GM10248 (cell line): ENCODE measurements around the gene FER.
"Not testable (repeated sequence)": the region's sequence is repeated elsewhere in the genome, so short reads cannot be mapped to it uniquely, and the experiment has no call there.

ENCODE experiments used
- CTCF ChIA-PET: fragments of 300-600 bp; sonication (Branson Sonifier 250); formaldehyde crosslinking; extraction: SDS; loops from one replicate; lab custom pipeline; 2021; ENCODE audit warnings: antibody characterized with exemption; lab: Yijun Ruan, JAX
- POLR2A ChIA-PET: fragments of 350-650 bp; sonication (Branson Sonifier 250); formaldehyde crosslinking; extraction: SDS; loops from one replicate; lab custom pipeline; 2020; ENCODE audit warnings: antibody characterized with exemption; lab: Yijun Ruan, JAX
- DNase-seq: peaks from one replicate; pipeline ENCODE4 v3.0.0; 2012; ENCODE audit errors: extremely low spot score
- TF ChIP-seq, protein P1 (sequence below): IDR thresholded peaks from 2 replicates; pipeline ENCODE4 v1.5.1; 2012; ENCODE audit warnings: mild to moderate bottlenecking, low read depth; ENCODE audit errors: extremely low read depth, missing control alignments, control extremely low read depth

Gene FER

GRCh38 chr5:108753331-108753730 lies 5.6 kb downstream of the FER start:
- POLR2A ChIA-PET: no interaction called here
- DNase-seq: no peak
- CTCF ChIA-PET: interaction anchor here (0.6 to 1.1 kb wide), 2 partner anchors 11 to 16 kb away, joined by 3 read pairs; no protein-coding TSS in a partner anchor
- TF ChIP-seq, protein P1, sequence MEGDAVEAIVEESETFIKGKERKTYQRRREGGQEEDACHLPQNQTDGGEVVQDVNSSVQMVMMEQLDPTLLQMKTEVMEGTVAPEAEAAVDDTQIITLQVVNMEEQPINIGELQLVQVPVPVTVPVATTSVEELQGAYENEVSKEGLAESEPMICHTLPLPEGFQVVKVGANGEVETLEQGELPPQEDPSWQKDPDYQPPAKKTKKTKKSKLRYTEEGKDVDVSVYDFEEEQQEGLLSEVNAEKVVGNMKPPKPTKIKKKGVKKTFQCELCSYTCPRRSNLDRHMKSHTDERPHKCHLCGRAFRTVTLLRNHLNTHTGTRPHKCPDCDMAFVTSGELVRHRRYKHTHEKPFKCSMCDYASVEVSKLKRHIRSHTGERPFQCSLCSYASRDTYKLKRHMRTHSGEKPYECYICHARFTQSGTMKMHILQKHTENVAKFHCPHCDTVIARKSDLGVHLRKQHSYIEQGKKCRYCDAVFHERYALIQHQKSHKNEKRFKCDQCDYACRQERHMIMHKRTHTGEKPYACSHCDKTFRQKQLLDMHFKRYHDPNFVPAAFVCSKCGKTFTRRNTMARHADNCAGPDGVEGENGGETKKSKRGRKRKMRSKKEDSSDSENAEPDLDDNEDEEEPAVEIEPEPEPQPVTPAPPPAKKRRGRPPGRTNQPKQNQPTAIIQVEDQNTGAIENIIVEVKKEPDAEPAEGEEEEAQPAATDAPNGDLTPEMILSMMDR: no peak

- no peak for DNase-seq
- POLR2A ChIA-PET: no interaction called here
- TF ChIP-seq, protein P1: no peak
- CTCF ChIA-PET: no interaction called here
Observed at GRCh38 chr5:108753877-108754276, 6.2 kb downstream of the FER start.

DNA sequence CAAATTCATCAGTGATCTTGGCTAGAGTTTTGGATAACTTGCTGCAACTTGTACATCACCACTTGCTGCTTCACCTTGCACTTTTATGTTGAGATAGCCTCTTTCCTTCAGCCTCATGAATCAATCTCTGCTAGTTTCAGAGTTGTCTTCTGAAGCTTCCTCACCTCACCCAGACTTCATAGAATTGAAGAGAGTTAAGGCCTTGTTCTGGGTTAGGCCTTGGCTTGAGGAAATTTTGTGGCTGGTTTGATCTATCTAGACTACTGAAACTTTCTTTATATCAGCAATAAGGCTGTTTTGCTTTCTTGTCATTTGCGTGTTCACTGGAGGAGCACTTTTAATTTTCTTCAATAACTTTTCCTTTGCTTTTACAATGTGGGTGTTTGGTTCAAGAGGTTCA lies 12.8 kb downstream of the FER start:
- ChIA-PET CTCF (interaction anchor here (0.7 to 2.1 kb wide), 4 partner anchors 9 to 33 kb away, joined by 3 to 8 read pairs (median 4); partner anchors contain the start of gene FER), POLR2A (no interaction called here)
- TF ChIP-seq, protein P1: no peak
- no peak for DNase-seq

GRCh38 chr5:108762660-108763059 lies 15.0 kb downstream of the FER start:
- POLR2A ChIA-PET: no interaction called here
- CTCF ChIA-PET: interaction anchor here (1.0 to 2.7 kb wide), 5 partner anchors 8 to 253 kb away, joined by 3 to 9 read pairs (median 3); no protein-coding TSS in a partner anchor
- TF ChIP-seq, protein P1: no peak
- DNase-seq: no peak

- CTCF ChIA-PET: interaction anchor here (1.5 to 2.7 kb wide), 4 partner anchors 10 to 253 kb away, joined by 3 to 9 read pairs (median 3); no protein-coding TSS in a partner anchor
- no peak for DNase-seq
- TF ChIP-seq, protein P1: no peak
- POLR2A ChIA-PET: no interaction called here
Observed at GRCh38 chr5:108763222-108763916, 15.7 kb downstream of the FER start.

- ChIA-PET POLR2A (no interaction called here), CTCF (interaction anchor here (0.8 kb wide), 1 partner anchor 29 kb away, joined by 3 read pairs; no protein-coding TSS in a partner anchor)
- TF ChIP-seq, protein P1: no peak
- DNase-seq: no peak
Observed at GRCh38 chr5:108765647-108766046, 17.9 kb downstream of the FER start.

DNA sequence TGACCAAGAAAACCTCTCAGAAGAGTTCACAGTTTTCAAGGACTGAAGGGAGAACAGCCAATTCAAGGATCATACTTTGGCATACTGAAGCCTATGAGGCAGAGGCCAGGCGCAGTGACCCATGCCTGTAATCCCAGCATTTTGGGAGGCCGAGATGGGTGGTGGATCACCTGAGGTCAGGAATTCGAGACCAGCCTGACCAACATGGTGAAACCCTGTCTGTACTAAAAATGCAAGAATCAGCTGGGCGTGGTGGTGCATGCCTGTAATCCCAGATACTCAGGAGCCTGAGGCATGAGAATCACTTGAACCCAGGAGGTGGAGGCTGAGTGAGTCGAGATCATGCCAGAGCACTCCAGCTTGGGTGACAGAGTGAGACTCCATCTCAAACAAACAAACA lies 19.2 kb downstream of the FER start:
- DNase-seq, CTCF ChIA-PET, POLR2A ChIA-PET: not testable (repeated sequence)
